ENCODE results near the gene ENOX2.

The ENOX2 gene

GRCh38 chrX:130771648-130772047 lies 131.4 kb downstream of the ENOX2 start:
- 83% methylated on average over 1 of the region's 1 CpG for WGBS
- H3K4me3 ChIP-seq (ENCODE audit: insufficient read depth in 1 of 2, low read depth in 1 of 2, low read length in 2 of 2), result no peak overlapping the region
- H3K79me1 ChIP-seq (replicated peaks; ENCODE audit: low read length, poor library complexity, severe bottlenecking), result no peaks in the 10 kb centered on the region

DNA sequence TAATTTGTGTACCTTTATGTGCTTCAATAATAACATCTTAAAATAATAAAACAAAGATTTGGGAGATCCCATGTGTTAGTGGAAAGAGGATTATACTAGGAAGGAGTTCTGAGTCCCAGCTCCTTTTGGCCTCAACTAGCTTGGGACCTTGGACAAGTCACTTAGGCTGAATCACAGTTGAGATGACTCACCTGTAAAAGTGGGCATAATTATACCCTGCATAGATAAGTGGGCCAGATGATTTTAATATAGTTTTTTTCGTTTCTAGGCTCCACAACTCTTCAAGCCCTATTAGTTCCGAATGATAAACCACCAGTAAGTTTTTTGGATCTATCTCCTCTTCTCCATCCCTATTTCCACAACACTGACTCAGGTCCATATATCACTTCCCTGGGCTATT lies 131.8 kb downstream of the ENOX2 start:
- WGBS, result 71% methylated on average over 2 of the region's 2 CpGs
- H2BK5ac ChIP-seq (ENCODE audit: low read depth, low read length, poor library complexity, severe bottlenecking), result no peak overlapping the region

More at GRCh38 chrX:130771648-130772047, 131.4 kb downstream of the ENOX2 start:
- H3K4me1 ChIP-seq (ENCODE audit: control insufficient read depth, insufficient read depth, low read depth, low read length), result peaks cover 2% of the 10 kb centered on the region
- H3K14ac ChIP-seq (ENCODE audit: low read length in 2 of 2), result no peak overlapping the region
- H3K27ac ChIP-seq (ENCODE audit: low read length, poor library complexity, severe bottlenecking), result no peak overlapping the region
- H4K91ac ChIP-seq (ENCODE audit: low read length), result no peak overlapping the region
- no peak overlapping the region for H2BK12ac ChIP-seq (ENCODE audit: low read length in 2 of 2)
- no peak overlapping the region for H2AFZ ChIP-seq (ENCODE audit: low read depth, low read length)
- H3K36me3 ChIP-seq (ENCODE audit: control insufficient read depth in 1 of 2, insufficient read depth in 2 of 2, low read depth in 1 of 2, low read length in 2 of 2), result no peaks in the 10 kb centered on the region
- H2AK5ac ChIP-seq (ENCODE audit: low read length, severe bottlenecking), result no peak overlapping the region
- H2BK15ac ChIP-seq (ENCODE audit: low read depth, poor library complexity, severe bottlenecking), result no peak overlapping the region
- H3K9me3 ChIP-seq (ENCODE audit: control insufficient read depth, low read length), result no peaks in the 10 kb centered on the region
- H4K8ac ChIP-seq (ENCODE audit: low read length), result no peak overlapping the region
- no peak overlapping the region for H3K23ac ChIP-seq (ENCODE audit: low read length in 2 of 2)
- H3K18ac ChIP-seq (ENCODE audit: low read depth in 1 of 2, low read length in 2 of 2), result peak overlapping the region in 1 of 2 experiments; percentile 79
- H2BK5ac ChIP-seq (ENCODE audit: low read depth, low read length, poor library complexity, severe bottlenecking), result no peak overlapping the region
- no peak overlapping the region for H3K4me2 ChIP-seq (ENCODE audit: low read length, poor library complexity, severe bottlenecking)
- H3K27me3 ChIP-seq (ENCODE audit: control insufficient read depth in 1 of 2, insufficient read depth in 1 of 2, low read length in 2 of 2), result no peaks in the 10 kb centered on the region
- no peak overlapping the region for H3K4ac ChIP-seq (ENCODE audit: low read depth in 1 of 2, low read length in 2 of 2)
- peak; percentile 18 for DNase-seq
- H3K9ac ChIP-seq (ENCODE audit: low read length), result peak overlapping the region; percentile 39
- no peak overlapping the region for H2BK120ac ChIP-seq (ENCODE audit: low read depth, low read length)

GRCh38 chrX:130770615-130771014 lies 132.4 kb downstream of the ENOX2 start:
- no peak overlapping the region for H2BK15ac ChIP-seq (ENCODE audit: low read depth, poor library complexity, severe bottlenecking)
- no peak overlapping the region for H4K91ac ChIP-seq (ENCODE audit: low read length)
- no peak overlapping the region for H3K9ac ChIP-seq (ENCODE audit: low read length)
- no peak overlapping the region for H3K23ac ChIP-seq (ENCODE audit: low read length in 2 of 2)
- H3K79me1 ChIP-seq (replicated peaks; ENCODE audit: low read length, poor library complexity, severe bottlenecking), result no peaks in the 10 kb centered on the region
- no peak overlapping the region for H3K4me3 ChIP-seq (ENCODE audit: insufficient read depth in 1 of 2, low read depth in 1 of 2, low read length in 2 of 2)
- peak overlapping the region; percentile 32 for H3K27ac ChIP-seq (ENCODE audit: low read length, poor library complexity, severe bottlenecking)
- no peak overlapping the region for H2AK5ac ChIP-seq (ENCODE audit: low read length, severe bottlenecking)
- H3K4me1 ChIP-seq (ENCODE audit: control insufficient read depth, insufficient read depth, low read depth, low read length), result peaks cover 2% of the 10 kb centered on the region
- no peaks in the 10 kb centered on the region for H3K36me3 ChIP-seq (ENCODE audit: control insufficient read depth in 1 of 2, insufficient read depth in 2 of 2, low read depth in 1 of 2, low read length in 2 of 2)
- H2BK12ac ChIP-seq (ENCODE audit: low read length in 2 of 2), result no peak overlapping the region
- no peak overlapping the region for H3K4ac ChIP-seq (ENCODE audit: low read depth in 1 of 2, low read length in 2 of 2)
- H3K9me3 ChIP-seq (ENCODE audit: control insufficient read depth, low read length), result no peaks in the 10 kb centered on the region
- DNase-seq, result peak; percentile 87
- H2BK5ac ChIP-seq (ENCODE audit: low read depth, low read length, poor library complexity, severe bottlenecking), result no peak overlapping the region
- no peak overlapping the region for H3K18ac ChIP-seq (ENCODE audit: low read depth in 1 of 2, low read length in 2 of 2)
- no peak overlapping the region for H2AFZ ChIP-seq (ENCODE audit: low read depth, low read length)
- no peak overlapping the region for H3K4me2 ChIP-seq (ENCODE audit: low read length, poor library complexity, severe bottlenecking)
- H4K8ac ChIP-seq (ENCODE audit: low read length), result no peak overlapping the region
- no peak overlapping the region for H3K14ac ChIP-seq (ENCODE audit: low read length in 2 of 2)
- H2BK120ac ChIP-seq (ENCODE audit: low read depth, low read length), result no peak overlapping the region
- no CpG with 5 or more reads among the region's 3 CpGs for WGBS
- H3K27me3 ChIP-seq (ENCODE audit: control insufficient read depth in 1 of 2, insufficient read depth in 1 of 2, low read length in 2 of 2), result no peaks in the 10 kb centered on the region

More for the DNA sequence above, 131.8 kb downstream of the ENOX2 start:
- no peak overlapping the region for H3K4me2 ChIP-seq (ENCODE audit: low read length, poor library complexity, severe bottlenecking)
- H3K27me3 ChIP-seq (ENCODE audit: control insufficient read depth in 1 of 2, insufficient read depth in 1 of 2, low read length in 2 of 2), result no peaks in the 10 kb centered on the region
- no peak overlapping the region for H2BK12ac ChIP-seq (ENCODE audit: low read length in 2 of 2)
- H3K36me3 ChIP-seq (ENCODE audit: control insufficient read depth in 1 of 2, insufficient read depth in 2 of 2, low read depth in 1 of 2, low read length in 2 of 2), result no peaks in the 10 kb centered on the region
- peaks cover 2% of the 10 kb centered on the region for H3K4me1 ChIP-seq (ENCODE audit: control insufficient read depth, insufficient read depth, low read depth, low read length)
- no peaks in the 10 kb centered on the region for H3K9me3 ChIP-seq (ENCODE audit: control insufficient read depth, low read length)
- peak; percentile 11 for DNase-seq
- no peak overlapping the region for H3K23ac ChIP-seq (ENCODE audit: low read length in 2 of 2)
- H3K4ac ChIP-seq (ENCODE audit: low read depth in 1 of 2, low read length in 2 of 2), result no peak overlapping the region
- H2BK15ac ChIP-seq (ENCODE audit: low read depth, poor library complexity, severe bottlenecking), result no peak overlapping the region
- no peaks in the 10 kb centered on the region for H3K79me1 ChIP-seq (replicated peaks; ENCODE audit: low read length, poor library complexity, severe bottlenecking)
- H2BK120ac ChIP-seq (ENCODE audit: low read depth, low read length), result no peak overlapping the region
- no peak overlapping the region for H4K8ac ChIP-seq (ENCODE audit: low read length)
- H2AK5ac ChIP-seq (ENCODE audit: low read length, severe bottlenecking), result no peak overlapping the region
- H3K27ac ChIP-seq (ENCODE audit: low read length, poor library complexity, severe bottlenecking), result no peak overlapping the region
- H4K91ac ChIP-seq (ENCODE audit: low read length), result no peak overlapping the region
- H3K4me3 ChIP-seq (ENCODE audit: insufficient read depth in 1 of 2, low read depth in 1 of 2, low read length in 2 of 2), result no peak overlapping the region
- H3K9ac ChIP-seq (ENCODE audit: low read length), result no peak overlapping the region
- H2AFZ ChIP-seq (ENCODE audit: low read depth, low read length), result no peak overlapping the region
- no peak overlapping the region for H3K14ac ChIP-seq (ENCODE audit: low read length in 2 of 2)
- H3K18ac ChIP-seq (ENCODE audit: low read depth in 1 of 2, low read length in 2 of 2), result no peak overlapping the region

DNA sequence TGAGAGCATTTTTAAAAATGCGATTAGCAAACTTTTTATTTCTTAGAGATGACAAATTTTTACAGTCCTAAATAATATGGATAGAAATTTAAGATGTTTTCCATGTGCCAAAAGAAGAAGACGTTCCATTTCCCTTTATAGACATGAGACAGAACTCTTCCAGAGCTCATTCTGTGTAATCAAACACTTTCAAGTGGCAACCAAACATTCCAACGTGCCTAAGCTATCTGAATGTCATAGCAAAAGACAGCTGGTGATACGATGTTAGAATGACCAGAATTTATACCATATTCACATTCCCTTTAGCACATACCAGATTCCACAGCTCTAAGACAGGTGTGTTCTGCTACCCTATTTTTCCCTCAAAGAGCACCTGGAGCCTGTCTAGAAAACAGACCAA lies 133.2 kb downstream of the ENOX2 start:
- Histone ChIP-seq H2BK120ac (ENCODE audit: low read depth, low read length) (no peak overlapping the region), H3K4me2 (ENCODE audit: low read length, poor library complexity, severe bottlenecking) (no peak overlapping the region), H3K27ac (ENCODE audit: low read length, poor library complexity, severe bottlenecking) (no peak overlapping the region), H4K8ac (ENCODE audit: low read length) (no peak overlapping the region), H3K14ac (ENCODE audit: low read length in 2 of 2) (no peak overlapping the region), H2BK5ac (ENCODE audit: low read depth, low read length, poor library complexity, severe bottlenecking) (no peak overlapping the region), H3K9me3 (ENCODE audit: control insufficient read depth, low read length) (no peaks in the 10 kb centered on the region), H3K79me1 (replicated peaks; ENCODE audit: low read length, poor library complexity, severe bottlenecking) (no peaks in the 10 kb centered on the region), H3K4me1 (ENCODE audit: control insufficient read depth, insufficient read depth, low read depth, low read length) (peaks cover 2% of the 10 kb centered on the region), H3K36me3 (ENCODE audit: control insufficient read depth in 1 of 2, insufficient read depth in 2 of 2, low read depth in 1 of 2, low read length in 2 of 2) (no peaks in the 10 kb centered on the region), H3K18ac (ENCODE audit: low read depth in 1 of 2, low read length in 2 of 2) (no peak overlapping the region), H3K23ac (ENCODE audit: low read length in 2 of 2) (no peak overlapping the region), H2BK15ac (ENCODE audit: low read depth, poor library complexity, severe bottlenecking) (no peak overlapping the region), H3K4ac (ENCODE audit: low read depth in 1 of 2, low read length in 2 of 2) (no peak overlapping the region), H2AK5ac (ENCODE audit: low read length, severe bottlenecking) (no peak overlapping the region), H4K91ac (ENCODE audit: low read length) (no peak overlapping the region), H3K9ac (ENCODE audit: low read length) (no peak overlapping the region), H2AFZ (ENCODE audit: low read depth, low read length) (no peak overlapping the region), H2BK12ac (ENCODE audit: low read length in 2 of 2) (no peak overlapping the region), H3K27me3 (ENCODE audit: control insufficient read depth in 1 of 2, insufficient read depth in 1 of 2, low read length in 2 of 2) (no peaks in the 10 kb centered on the region), H3K4me3 (ENCODE audit: insufficient read depth in 1 of 2, low read depth in 1 of 2, low read length in 2 of 2) (no peak overlapping the region)
- 17% methylated on average over 1 of the region's 4 CpGs for WGBS
- DNase-seq, result peak; percentile 11

Data from mesenchymal stem cell (in vitro differentiated cells and primary cell).